Dedifferentiated amniotic fluid mesenchymal stem cell (primary cell): Measurements from ENCODE around the gene FAM184B.
"Not testable (repeated sequence)": the region's sequence is repeated elsewhere in the genome, so short reads cannot be mapped to it uniquely, and the experiment has no call there.

Experiments
- DNase-seq: peaks from one replicate; pipeline ENCODE4 v3.0.0-alpha.2; 2016; ENCODE audit errors: extremely low spot score

Gene FAM184B

GRCh38 chr4:17718471-17718870 lies 63.0 kb downstream of the FAM184B start:
- no peak for DNase-seq

- no peak for DNase-seq
These were observed 64.1 kb downstream of the FAM184B start for GRCh38 chr4:17717301-17717700.

- no peak for DNase-seq
These were observed 65.9 kb downstream of the FAM184B start for GRCh38 chr4:17715511-17715910.

- no peak for DNase-seq
These were observed 67.6 kb downstream of the FAM184B start for GRCh38 chr4:17713779-17714178.

- DNase-seq = no peak
These were observed 69.3 kb downstream of the FAM184B start for GRCh38 chr4:17712166-17712565.

- DNase-seq = not testable (repeated sequence)
These were observed 70.2 kb downstream of the FAM184B start for GRCh38 chr4:17711206-17711605.

- no peak for DNase-seq
These were observed 71.7 kb downstream of the FAM184B start for GRCh38 chr4:17709763-17710068.

GRCh38 chr4:17708992-17709762 lies 72.2 kb downstream of the FAM184B start:
- no peak for DNase-seq

- DNase-seq = no peak
These were observed 73.8 kb downstream of the FAM184B start for GRCh38 chr4:17707671-17708070.

GRCh38 chr4:17705107-17705506 lies 76.3 kb downstream of the FAM184B start:
- DNase-seq = no peak

GRCh38 chr4:17704020-17704650 lies 77.3 kb downstream of the FAM184B start:
- DNase-seq = no peak

GRCh38 chr4:17702641-17703040 lies 78.8 kb downstream of the FAM184B start:
- DNase-seq = no peak

- no peak for DNase-seq
These were observed 79.5 kb downstream of the FAM184B start for GRCh38 chr4:17701882-17702281.

GRCh38 chr4:17701138-17701839 lies 80.1 kb downstream of the FAM184B start:
- no peak for DNase-seq

- no peak for DNase-seq
These were observed 82.0 kb downstream of the FAM184B start for GRCh38 chr4:17699380-17699779.

- DNase-seq = no peak
These were observed 83.3 kb downstream of the FAM184B start for GRCh38 chr4:17698116-17698515.

GRCh38 chr4:17695341-17695740 lies 86.1 kb downstream of the FAM184B start:
- no peak for DNase-seq

GRCh38 chr4:17694552-17694951 lies 86.9 kb downstream of the FAM184B start:
- no peak for DNase-seq

- DNase-seq = no peak
These were observed 90.5 kb downstream of the FAM184B start for GRCh38 chr4:17690898-17691297.

GRCh38 chr4:17690135-17690534 lies 91.3 kb downstream of the FAM184B start:
- DNase-seq = no peak

GRCh38 chr4:17688011-17688441 lies 93.4 kb downstream of the FAM184B start:
- DNase-seq = no peak

- DNase-seq = no peak
These were observed 94.1 kb downstream of the FAM184B start for GRCh38 chr4:17687237-17687857.

GRCh38 chr4:17684648-17685047 lies 96.8 kb downstream of the FAM184B start:
- not testable (repeated sequence) for DNase-seq
